Liver (tissue), 9 donors: ENCODE results near the gene TPGS2. TPM values are rescaled to one million over a fixed set of nuclear protein-coding genes. Genes with fewer than 3 reads are reported as not detected.
A peak's percentile ranks its signal among the peaks of the same experiment; 100 is the strongest.

Source experiments
- DNase-seq: peaks from one replicate; pipeline ENCODE4 v3.0.0-alpha.2; 2017; ENCODE audit warnings: low spot score
- H3K27ac ChIP-seq, 2 donors: one replicate each; pipeline ENCODE4 v1.7.0; 2013; ENCODE audit warnings: inconsistent platforms in 2 of 2, low read length in 2 of 2, control low read depth in 1 of 2, low read depth in 1 of 2, mild to moderate bottlenecking in 1 of 2
- H3K27me3 ChIP-seq, 4 donors: one replicate each; pipeline versions ENCODE4 v1.6.1 to v1.7.0; 2013; ENCODE audit warnings: low read length in 3 of 4, inconsistent platforms in 1 of 4, mild to moderate bottlenecking in 1 of 4, moderate library complexity in 1 of 4; ENCODE audit not compliant: control insufficient read depth in 4 of 4, insufficient read depth in 4 of 4
- H3K36me3 ChIP-seq, 4 donors: one replicate each; pipeline versions ENCODE4 v1.6.1 to v1.7.0; 2013; ENCODE audit warnings: low read length in 3 of 4, mild to moderate bottlenecking in 3 of 4, low read depth in 1 of 4, moderate library complexity in 1 of 4; ENCODE audit not compliant: control insufficient read depth in 4 of 4, insufficient read depth in 3 of 4
- H3K4me1 ChIP-seq, 4 donors: one replicate each; pipeline versions ENCODE4 v1.6.1 to v1.7.0; 2013; ENCODE audit warnings: low read length in 3 of 4, mild to moderate bottlenecking in 3 of 4, moderate library complexity in 1 of 4; ENCODE audit not compliant: control insufficient read depth in 4 of 4, insufficient read depth in 4 of 4
- H3K4me3 ChIP-seq, 3 donors: one replicate each; pipeline versions ENCODE4 v1.6.1 to v1.7.0; 2013; ENCODE audit warnings: low read length in 3 of 3, control low read depth in 1 of 3, low read depth in 1 of 3, mild to moderate bottlenecking in 1 of 3
- H3K9ac ChIP-seq, 2 donors: one replicate each; pipeline ENCODE4 v1.7.0; 2013; ENCODE audit warnings: low read length in 2 of 2, mild to moderate bottlenecking in 2 of 2, moderate library complexity in 2 of 2, control low read depth in 1 of 2, low read depth in 1 of 2
- H3K9me3 ChIP-seq, 4 donors: one replicate each; pipeline versions ENCODE4 v1.6.1 to v1.7.0; 2013; ENCODE audit warnings: low read length in 3 of 4; ENCODE audit not compliant: control insufficient read depth in 4 of 4
- EGR1 ChIP-seq, 2 donors: IDR thresholded peaks; 2 replicates each; pipeline ENCODE4 v1.6.1; 2016 to 2018; ENCODE audit warnings: antibody characterized with exemption in 2 of 2, low read depth in 2 of 2
- FOXA1 ChIP-seq: IDR thresholded peaks from 2 replicates; pipeline ENCODE4 v1.6.1; 2016; ENCODE audit warnings: antibody characterized with exemption
- FOXA2 ChIP-seq: IDR thresholded peaks from 2 replicates; pipeline ENCODE4 v1.6.1; 2016; ENCODE audit warnings: antibody characterized with exemption
- GABPA ChIP-seq, 2 donors: IDR thresholded peaks in 1 of 2; conservative IDR thresholded peaks in 1 of 2; 2 replicates each; pipeline ENCODE4 v1.6.1; 2016; ENCODE audit warnings: antibody characterized with exemption in 2 of 2, mild to moderate bottlenecking in 1 of 2, moderate library complexity in 1 of 2
- HNF4G ChIP-seq: IDR thresholded peaks from 2 replicates; pipeline ENCODE4 v1.6.1; 2016; ENCODE audit warnings: antibody characterized with exemption
- JUND ChIP-seq, 2 donors: IDR thresholded peaks; 2 replicates each; pipeline ENCODE4 v1.6.1; 2016; ENCODE audit warnings: antibody characterized with exemption in 2 of 2
- NR2F2 ChIP-seq: IDR thresholded peaks from 2 replicates; pipeline ENCODE4 v1.6.1; 2016; ENCODE audit warnings: antibody characterized with exemption
- RAD21 ChIP-seq, 2 donors: IDR thresholded peaks; 2 replicates each; pipeline ENCODE4 v1.6.1; 2016; ENCODE audit warnings: antibody characterized with exemption in 2 of 2, mild to moderate bottlenecking in 2 of 2
- SP1 ChIP-seq: IDR thresholded peaks from 2 replicates; pipeline ENCODE4 v1.6.1; 2018; ENCODE audit warnings: antibody characterized with exemption, mild to moderate bottlenecking
- TAF1 ChIP-seq: conservative IDR thresholded peaks from 2 replicates; pipeline ENCODE4 v1.6.1; 2016; ENCODE audit warnings: antibody characterized with exemption, mild to moderate bottlenecking
- YY1 ChIP-seq: IDR thresholded peaks from 2 replicates; pipeline ENCODE4 v1.6.1; 2016; ENCODE audit warnings: antibody characterized with exemption, mild to moderate bottlenecking
- WGBS: extraction: QIAGEN DNeasy Blood & Tissue Kit; methylation state at CpG from one replicate; pipeline ENCODE4 v1.1.7; 2013; 5-methylcytosine and 5-hydroxymethylcytosine counted together
- polyA plus RNA-seq, 2 donors: library from polyadenylated mRNA; stranded (reverse) in 1 of 2; unstranded in 1 of 2; fragments of 200-250 nt in 1 of 2; fragments of >200 nt in 1 of 2; fragmentation: Nextera tagmentation in 1 of 2; extraction: Ambion mirVana in 1 of 2; gene quantifications; one replicate each; pipeline versions ENCODE4 v1.2.1 to v1.2.3, GENCODE V29; 2013 to 2015
- total RNA-seq, 2 donors: library from RNA; depleted of rRNA; stranded (reverse); fragments of >200 nt; gene quantifications; one replicate each; pipeline ENCODE4 v1.2.3, GENCODE V29; 2014
- TF ChIP-seq, protein P1 (sequence below): IDR thresholded peaks from 2 replicates; pipeline ENCODE4 v1.6.1; 2016; ENCODE audit warnings: antibody characterized with exemption
- TF ChIP-seq, protein P2 (sequence below): IDR thresholded peaks from 2 replicates; pipeline ENCODE4 v1.6.1; 2016; ENCODE audit warnings: antibody characterized with exemption, mild to moderate bottlenecking
- TF ChIP-seq, protein P3 (sequence below): fragments of 150-350 bp; IDR thresholded peaks from 2 replicates; pipeline ENCODE4 v1.5.1; 2017; ENCODE audit warnings: improper control_type of control experiment, low read depth, low read length; ENCODE audit not compliant: missing input control
- TF ChIP-seq, protein P4 (sequence below): IDR thresholded peaks from 2 replicates; pipeline ENCODE4 v1.6.1; 2016; ENCODE audit warnings: antibody characterized with exemption
- donor health status: healthy.
- donor health status: healthy.
- donor health status: healthy.
- donor health status: healthy.
- donor health status: healthy.

TPGS2 gene
- total and polyA plus RNA-seq, 4 donors, result 20.2 to 57.4 (median 21.2) TPM

DNA sequence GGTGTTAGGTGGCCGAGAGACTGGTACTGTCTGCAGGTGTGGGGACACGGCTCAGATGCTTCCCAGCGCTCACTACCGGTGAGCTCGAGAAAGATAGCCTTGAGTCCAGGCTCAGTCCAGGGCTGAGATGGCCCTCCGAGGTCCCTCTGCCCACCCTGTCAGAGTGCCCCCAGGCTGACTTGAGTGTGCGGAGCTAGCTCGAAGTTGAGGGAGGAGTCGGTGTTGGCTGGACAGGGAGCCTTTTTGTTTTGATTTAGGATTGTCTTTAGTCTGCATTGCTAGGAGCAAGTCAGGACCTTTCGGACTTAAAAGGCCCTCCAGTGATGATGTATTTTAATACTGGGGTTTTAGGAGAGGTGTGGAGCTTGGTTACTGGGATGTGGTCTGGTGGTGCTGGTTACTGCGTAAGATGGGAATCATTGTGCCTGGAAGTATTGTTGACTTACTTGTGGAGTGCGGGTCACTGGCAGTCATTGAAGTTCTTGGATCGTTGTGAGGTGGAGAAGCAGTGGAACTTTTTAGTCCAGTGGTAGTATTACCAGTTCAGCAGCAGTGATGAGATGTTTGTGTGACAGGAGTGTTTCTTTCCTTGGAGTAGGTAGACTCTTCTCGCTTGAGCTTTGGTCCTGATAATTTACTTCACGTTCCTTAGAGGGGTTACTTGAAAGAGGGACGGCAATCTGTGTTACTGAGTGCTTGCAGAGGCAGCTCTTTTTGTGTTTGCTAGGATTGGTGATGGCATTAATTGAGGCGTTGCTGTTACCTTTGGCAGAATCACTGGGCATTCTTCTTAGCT lies 758 bp upstream of the TPGS2 start:
- H3K36me3 ChIP-seq, result no peaks in the 10 kb centered on the region
- H3K27me3 ChIP-seq, result no peaks in the 10 kb centered on the region
- TF ChIP-seq RAD21 (IDR thresholded peaks at IDR 0.05), result no peak
- TF ChIP-seq, protein P1, sequence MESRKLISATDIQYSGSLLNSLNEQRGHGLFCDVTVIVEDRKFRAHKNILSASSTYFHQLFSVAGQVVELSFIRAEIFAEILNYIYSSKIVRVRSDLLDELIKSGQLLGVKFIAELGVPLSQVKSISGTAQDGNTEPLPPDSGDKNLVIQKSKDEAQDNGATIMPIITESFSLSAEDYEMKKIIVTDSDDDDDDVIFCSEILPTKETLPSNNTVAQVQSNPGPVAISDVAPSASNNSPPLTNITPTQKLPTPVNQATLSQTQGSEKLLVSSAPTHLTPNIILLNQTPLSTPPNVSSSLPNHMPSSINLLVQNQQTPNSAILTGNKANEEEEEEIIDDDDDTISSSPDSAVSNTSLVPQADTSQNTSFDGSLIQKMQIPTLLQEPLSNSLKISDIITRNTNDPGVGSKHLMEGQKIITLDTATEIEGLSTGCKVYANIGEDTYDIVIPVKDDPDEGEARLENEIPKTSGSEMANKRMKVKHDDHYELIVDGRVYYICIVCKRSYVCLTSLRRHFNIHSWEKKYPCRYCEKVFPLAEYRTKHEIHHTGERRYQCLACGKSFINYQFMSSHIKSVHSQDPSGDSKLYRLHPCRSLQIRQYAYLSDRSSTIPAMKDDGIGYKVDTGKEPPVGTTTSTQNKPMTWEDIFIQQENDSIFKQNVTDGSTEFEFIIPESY, result no peak
- no peak for TF ChIP-seq JUND (IDR thresholded peaks at IDR 0.05)
- TF ChIP-seq FOXA2, result no peak
- TF ChIP-seq, protein P2, sequence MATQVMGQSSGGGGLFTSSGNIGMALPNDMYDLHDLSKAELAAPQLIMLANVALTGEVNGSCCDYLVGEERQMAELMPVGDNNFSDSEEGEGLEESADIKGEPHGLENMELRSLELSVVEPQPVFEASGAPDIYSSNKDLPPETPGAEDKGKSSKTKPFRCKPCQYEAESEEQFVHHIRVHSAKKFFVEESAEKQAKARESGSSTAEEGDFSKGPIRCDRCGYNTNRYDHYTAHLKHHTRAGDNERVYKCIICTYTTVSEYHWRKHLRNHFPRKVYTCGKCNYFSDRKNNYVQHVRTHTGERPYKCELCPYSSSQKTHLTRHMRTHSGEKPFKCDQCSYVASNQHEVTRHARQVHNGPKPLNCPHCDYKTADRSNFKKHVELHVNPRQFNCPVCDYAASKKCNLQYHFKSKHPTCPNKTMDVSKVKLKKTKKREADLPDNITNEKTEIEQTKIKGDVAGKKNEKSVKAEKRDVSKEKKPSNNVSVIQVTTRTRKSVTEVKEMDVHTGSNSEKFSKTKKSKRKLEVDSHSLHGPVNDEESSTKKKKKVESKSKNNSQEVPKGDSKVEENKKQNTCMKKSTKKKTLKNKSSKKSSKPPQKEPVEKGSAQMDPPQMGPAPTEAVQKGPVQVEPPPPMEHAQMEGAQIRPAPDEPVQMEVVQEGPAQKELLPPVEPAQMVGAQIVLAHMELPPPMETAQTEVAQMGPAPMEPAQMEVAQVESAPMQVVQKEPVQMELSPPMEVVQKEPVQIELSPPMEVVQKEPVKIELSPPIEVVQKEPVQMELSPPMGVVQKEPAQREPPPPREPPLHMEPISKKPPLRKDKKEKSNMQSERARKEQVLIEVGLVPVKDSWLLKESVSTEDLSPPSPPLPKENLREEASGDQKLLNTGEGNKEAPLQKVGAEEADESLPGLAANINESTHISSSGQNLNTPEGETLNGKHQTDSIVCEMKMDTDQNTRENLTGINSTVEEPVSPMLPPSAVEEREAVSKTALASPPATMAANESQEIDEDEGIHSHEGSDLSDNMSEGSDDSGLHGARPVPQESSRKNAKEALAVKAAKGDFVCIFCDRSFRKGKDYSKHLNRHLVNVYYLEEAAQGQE, result no peak
- TF ChIP-seq, protein P3, sequence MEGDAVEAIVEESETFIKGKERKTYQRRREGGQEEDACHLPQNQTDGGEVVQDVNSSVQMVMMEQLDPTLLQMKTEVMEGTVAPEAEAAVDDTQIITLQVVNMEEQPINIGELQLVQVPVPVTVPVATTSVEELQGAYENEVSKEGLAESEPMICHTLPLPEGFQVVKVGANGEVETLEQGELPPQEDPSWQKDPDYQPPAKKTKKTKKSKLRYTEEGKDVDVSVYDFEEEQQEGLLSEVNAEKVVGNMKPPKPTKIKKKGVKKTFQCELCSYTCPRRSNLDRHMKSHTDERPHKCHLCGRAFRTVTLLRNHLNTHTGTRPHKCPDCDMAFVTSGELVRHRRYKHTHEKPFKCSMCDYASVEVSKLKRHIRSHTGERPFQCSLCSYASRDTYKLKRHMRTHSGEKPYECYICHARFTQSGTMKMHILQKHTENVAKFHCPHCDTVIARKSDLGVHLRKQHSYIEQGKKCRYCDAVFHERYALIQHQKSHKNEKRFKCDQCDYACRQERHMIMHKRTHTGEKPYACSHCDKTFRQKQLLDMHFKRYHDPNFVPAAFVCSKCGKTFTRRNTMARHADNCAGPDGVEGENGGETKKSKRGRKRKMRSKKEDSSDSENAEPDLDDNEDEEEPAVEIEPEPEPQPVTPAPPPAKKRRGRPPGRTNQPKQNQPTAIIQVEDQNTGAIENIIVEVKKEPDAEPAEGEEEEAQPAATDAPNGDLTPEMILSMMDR, result no peak
- no peak for TF ChIP-seq FOXA1
- no peak for TF ChIP-seq TAF1
- TF ChIP-seq NR2F2, result no peak
- TF ChIP-seq SP1, result no peak
- peak overlapping the region; percentile 49 to 99 (median 98) for H3K4me3 ChIP-seq
- WGBS, result 17% methylated on average over 17 of the region's 17 CpGs
- H3K9me3 ChIP-seq, result no peaks in the 10 kb centered on the region
- peaks cover 2 to 14% (median 12%) of the 10 kb centered on the region in 4 donors for H3K4me1 ChIP-seq
- no peak for DNase-seq
- H3K27ac ChIP-seq, result peak overlapping the region in 1 of 2 donors; percentile 5
- peak overlapping the region; percentile 30 to 41 for H3K9ac ChIP-seq

DNA sequence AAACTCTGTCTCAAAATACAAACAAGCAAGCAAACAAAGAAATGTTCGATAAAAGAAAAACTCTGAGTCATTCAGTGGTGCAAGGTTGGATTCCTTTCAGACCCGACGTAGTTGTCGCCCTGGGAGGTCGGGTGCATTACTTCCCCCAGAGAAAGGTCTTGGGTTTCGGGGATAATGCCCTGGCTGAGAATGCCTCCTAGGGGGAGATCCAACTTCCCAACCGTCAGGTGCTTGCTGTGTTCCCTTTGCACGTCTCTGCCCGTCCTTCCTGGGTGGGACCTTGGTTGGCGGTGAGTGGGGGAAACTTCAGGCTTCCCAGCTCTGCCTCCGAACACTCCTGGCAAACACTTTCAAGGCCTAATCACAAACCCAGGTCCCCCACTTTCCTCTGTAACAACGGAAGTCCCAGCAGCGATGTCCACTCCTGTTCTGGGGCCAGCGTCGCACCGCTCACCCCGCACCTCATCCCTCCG lies 609 bp downstream of the TPGS2 start:
- H3K36me3 ChIP-seq, result no peaks in the 10 kb centered on the region
- peak; percentile 56 for DNase-seq
- H3K4me1 ChIP-seq, result peaks cover 2 to 14% (median 12%) of the 10 kb centered on the region in 4 donors
- H3K4me3 ChIP-seq, result peak overlapping the region; percentile 49 to 99 (median 98)
- 1% methylated on average over 18 of the region's 18 CpGs for WGBS
- no peaks in the 10 kb centered on the region for H3K27me3 ChIP-seq
- H3K9ac ChIP-seq, result peak overlapping the region; percentile 3 to 80
- peak overlapping the region; percentile 59 to 62 for H3K27ac ChIP-seq
- H3K9me3 ChIP-seq, result no peaks in the 10 kb centered on the region
- TF ChIP-seq YY1 (no peak), SP1 (no peak), JUND (IDR thresholded peaks at IDR 0.05) (no peak), TAF1 (no peak), NR2F2 (no peak), GABPA (IDR thresholded peaks at IDR 0.05 in 1 of 2, conservative IDR thresholded peaks at IDR 0.05 in 1 of 2) (no peak), EGR1 (IDR thresholded peaks at IDR 0.05; ENCODE audit: low read depth in 2 of 2) (no peak), FOXA2 (no peak), HNF4G (no peak)
- TF ChIP-seq, protein P4, sequence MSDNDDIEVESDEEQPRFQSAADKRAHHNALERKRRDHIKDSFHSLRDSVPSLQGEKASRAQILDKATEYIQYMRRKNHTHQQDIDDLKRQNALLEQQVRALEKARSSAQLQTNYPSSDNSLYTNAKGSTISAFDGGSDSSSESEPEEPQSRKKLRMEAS, result no peak
- TF ChIP-seq, protein P2, result no peak
- TF ChIP-seq, protein P1, result no peak
